HG02943 (cell line): ENCODE results near the gene HACD2.

Experiments
- ATAC-seq: cut with Tn5 transposase; IDR thresholded peaks from one replicate; pipeline ENCODE4 v1.9.1; 2021; ENCODE audit warnings: mild to moderate bottlenecking, low read depth, moderate library complexity; ENCODE audit not compliant: unreplicated experiment

Gene HACD2

GRCh38 chr3:123449997-123450604 is 134.8 kb downstream of the HACD2 start:
- no peak for ATAC-seq

GRCh38 chr3:123449102-123449996 is 135.5 kb downstream of the HACD2 start:
- ATAC-seq: no peak

GRCh38 chr3:123448536-123449101 is 136.2 kb downstream of the HACD2 start, which contains the start of gene ADCY5:
Gene ADCY5 (minus strand): TSS chr3:123449090. CDS start chr3:123448545, 545 bp downstream.
- no peak for ATAC-seq

- no peak for ATAC-seq
These were observed 136.9 kb downstream of the HACD2 start for GRCh38 chr3:123447749-123448517.

GRCh38 chr3:123447416-123447748 is 137.5 kb downstream of the HACD2 start:
- ATAC-seq: no peak

- no peak for ATAC-seq
These were observed 138.2 kb downstream of the HACD2 start for GRCh38 chr3:123446610-123447109.

- no peak for ATAC-seq
These were observed 138.6 kb downstream of the HACD2 start for GRCh38 chr3:123446210-123446609.

- no peak for ATAC-seq
These were observed 139.2 kb downstream of the HACD2 start for GRCh38 chr3:123445702-123446101.

- no peak for ATAC-seq
These were observed 140.1 kb downstream of the HACD2 start for GRCh38 chr3:123444744-123445143.

- ATAC-seq: no peak
These were observed 140.8 kb downstream of the HACD2 start for GRCh38 chr3:123444023-123444422.

- ATAC-seq: no peak
These were observed 141.9 kb downstream of the HACD2 start for GRCh38 chr3:123442908-123443307.

- no peak for ATAC-seq
These were observed 142.7 kb downstream of the HACD2 start for GRCh38 chr3:123442125-123442524.
